NCI-H510A (cell line): ENCODE measurements around the gene ABCC1.
A peak's percentile ranks its signal among the peaks of the same experiment; 100 is the strongest.

Source experiments
- DNase-seq: peaks from one replicate; lab custom pipeline; 2025; lab: John Stamatoyannopoulos, UW

Gene ABCC1

DNA sequence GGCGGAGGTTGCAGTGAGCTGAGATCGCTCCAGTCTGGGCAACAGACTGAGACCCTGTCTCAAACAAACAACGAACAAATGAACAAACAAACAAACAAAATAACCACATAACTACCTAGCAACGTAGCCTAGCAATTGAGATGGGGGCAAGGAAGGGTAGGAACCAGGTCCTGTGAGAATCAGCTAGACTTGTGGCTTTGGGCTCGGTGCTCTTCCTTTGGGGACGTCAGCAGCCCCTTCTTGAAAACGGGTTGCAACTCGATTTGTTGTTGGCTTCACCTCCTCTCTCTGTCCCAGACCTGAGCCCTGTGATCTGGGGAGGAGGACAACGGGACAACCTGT lies 72.2 kb downstream of the ABCC1 start:
- DNase-seq, result no peak

DNA sequence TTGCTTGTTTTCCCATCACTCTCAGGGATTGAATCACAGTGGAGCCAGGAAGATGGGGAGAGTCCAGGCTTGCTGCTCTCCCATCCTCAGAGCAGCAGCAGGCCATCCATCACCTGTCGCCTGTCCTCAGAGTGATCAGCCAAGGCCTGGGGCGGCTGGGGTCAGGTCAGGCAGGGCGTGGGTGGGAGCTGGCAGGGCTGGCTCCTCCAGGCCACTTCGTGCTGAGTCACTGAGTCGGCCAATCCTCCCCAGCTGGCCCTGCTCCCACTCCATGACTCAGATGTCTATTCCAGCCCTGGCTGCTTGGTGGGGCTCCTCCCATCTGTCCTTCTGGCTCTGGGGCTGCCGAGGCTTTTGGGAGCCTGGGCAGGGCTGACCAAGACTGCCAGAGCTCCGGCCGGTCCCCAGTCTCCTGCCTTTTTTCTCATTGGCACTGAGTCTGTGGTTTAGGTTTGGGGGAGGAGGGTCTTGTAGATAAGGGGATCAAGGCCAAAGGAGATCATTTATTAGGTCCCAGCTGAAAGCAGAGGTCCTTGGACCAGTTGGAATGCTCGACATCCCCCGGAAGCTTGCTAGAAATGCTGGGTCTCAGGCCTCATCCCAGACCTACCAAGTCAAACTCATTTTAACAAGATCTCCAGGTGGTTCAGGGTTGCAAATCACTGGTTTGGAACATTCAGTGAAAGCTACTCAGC lies 72.7 kb downstream of the ABCC1 start:
- DNase-seq, result peak; percentile 51

DNA sequence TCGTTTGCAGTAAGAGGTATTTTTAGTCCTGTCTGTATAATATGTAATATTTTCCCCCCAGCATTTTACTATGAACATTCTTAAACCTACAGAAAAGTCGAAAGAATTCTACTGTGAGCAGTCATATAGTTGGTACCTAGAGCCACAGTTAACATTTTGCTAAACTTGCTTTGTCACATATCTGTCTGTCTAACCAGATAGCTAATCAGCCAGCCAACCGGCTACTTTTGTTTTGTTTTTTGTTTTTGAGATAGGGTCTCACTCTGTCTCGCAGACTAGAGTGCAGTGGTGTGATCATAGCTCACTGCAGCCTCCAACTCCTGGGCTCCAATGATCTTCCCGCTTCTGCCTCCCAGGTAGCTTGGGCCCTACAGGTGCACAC lies 73.3 kb downstream of the ABCC1 start:
- DNase-seq, result no peak

DNA sequence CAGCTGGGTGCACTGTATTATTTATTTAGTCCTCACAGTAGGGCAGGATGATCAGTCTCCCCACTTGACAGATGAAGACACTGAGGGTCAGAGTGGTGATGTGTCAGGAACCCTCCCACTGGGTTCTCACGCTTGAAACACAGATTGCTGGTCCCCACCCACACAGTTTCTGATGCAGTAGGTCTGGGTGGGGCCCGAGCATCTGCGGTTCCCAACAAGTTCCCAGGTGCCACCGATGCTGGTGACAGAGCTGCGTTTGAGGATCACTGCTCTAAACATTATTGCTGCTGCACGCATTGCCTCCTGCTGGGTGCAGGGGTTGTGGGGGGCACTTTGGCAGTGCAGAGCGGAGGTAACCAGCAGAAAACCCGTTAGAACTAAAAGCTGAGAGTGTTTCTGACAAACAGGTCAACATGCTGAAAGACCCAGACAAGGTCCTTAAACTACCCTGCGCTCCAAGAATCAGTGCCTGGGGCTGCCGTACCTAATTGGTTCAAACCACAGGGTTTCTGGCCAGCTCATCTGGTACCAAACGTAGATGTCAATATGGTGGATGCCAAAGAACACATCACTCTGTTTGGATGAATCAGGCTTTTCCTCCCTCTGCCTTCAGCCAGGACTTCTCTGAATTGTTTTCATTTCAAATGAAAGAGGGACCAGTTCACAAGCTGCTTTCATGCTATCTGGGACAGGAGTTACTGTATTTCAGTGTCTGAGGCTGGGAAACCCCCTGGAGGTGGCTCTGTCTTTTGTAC lies 76.0 kb downstream of the ABCC1 start:
- no peak for DNase-seq

DNA sequence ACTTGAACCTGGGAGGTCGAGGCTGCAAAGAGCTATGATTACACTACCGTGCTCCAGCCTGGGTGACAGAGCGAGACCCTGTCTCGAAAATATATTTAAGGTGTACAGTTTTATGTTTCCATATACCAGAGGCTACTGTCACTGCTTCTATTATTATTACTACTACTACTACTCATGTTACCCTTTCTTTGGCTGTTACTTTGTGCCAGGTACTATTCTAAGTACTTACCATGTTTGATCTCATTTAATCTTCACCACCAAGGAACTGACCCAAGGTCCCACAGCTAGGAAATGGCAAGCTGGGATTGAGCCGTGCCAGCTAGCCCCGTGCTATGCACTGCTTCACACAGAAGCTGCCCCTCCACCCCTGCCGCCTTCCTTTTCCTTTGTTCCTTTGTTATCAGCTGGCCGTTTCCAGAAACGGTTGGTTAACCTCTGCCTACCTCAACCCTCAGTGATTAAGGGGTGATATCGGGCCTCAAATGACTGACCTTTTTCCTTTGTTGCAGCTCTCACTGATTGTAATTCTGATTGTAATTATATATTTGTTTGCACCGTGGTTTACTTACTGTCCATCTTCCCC lies 78.4 kb downstream of the ABCC1 start:
- no peak for DNase-seq

DNA sequence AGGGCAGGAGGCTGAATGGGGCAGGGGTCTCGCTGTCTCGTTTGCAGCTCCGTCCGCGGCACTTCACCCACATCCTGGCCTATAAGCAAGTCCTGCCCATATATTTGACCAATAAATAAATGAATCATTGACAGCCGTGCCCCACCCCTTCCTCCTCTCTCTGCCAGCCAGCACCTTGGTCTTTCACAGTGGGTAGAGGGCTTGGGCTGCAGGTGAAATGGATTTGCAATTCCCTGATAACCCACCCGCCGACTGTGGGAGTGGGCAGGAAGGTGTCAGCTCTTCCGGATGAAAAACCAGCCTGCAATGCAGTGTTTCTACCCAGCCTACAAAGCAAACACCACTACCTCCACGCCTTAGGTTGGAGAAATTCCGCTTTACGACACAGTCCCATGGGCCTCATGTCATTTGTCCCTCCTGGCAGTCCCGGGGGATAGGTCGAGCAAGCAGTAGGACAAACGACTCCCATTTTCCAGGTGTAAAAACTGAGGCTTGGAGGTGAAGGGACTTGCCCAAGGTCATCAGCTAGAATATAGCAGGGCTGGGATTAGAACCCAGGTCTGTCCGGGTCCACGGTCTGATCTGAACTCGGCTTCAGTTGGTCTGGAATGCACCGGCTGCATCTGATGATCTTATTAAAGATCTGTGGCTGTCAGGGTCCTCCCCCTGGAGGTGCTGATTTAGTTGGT lies 79.0 kb downstream of the ABCC1 start:
- no peak for DNase-seq

DNA sequence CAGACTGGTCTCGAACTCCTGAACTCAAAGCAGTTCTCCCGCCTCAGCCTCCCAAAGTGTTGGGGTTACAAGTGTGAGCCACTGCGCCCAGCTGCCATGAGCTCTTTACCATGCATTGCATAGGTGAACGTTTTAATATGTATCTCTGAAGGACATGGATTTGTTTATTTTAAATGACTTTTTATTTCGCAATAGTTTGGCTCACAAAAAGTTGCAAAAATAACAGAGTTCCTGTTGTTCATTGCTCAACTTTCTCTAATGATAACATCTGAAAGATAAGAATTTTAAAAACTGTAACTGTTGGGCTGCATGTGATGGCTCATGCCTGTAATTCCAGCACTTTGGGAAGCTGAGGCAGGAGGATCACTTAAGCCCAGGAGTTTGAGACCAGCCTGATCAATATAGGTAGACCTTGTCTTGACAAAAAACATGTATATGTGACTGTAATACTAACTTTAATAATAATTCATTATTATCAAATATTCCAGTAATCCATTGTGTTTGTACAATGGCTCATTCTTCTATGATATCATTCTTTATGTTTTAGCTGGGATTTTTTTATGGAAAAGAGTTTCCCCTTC lies 80.1 kb downstream of the ABCC1 start:
- no peak for DNase-seq

DNA sequence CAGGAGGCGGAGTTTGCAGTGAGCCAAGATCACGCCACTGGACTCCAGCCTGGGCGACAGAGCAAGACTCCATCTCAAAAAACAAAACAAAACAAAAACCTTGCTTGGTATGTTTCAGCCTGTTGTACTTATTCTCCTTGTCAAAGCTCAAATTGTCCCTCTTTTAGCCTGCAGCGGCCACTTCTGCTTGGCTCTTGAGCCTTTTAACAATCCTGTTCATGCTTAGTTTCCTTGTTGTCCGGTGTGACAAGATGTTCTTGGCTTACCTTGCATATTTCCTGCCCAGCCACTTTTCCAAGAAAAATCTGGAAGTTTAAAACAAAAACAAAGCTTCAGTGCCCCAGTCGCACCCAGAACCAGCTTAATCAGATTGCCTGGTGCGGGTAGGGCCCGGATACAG lies 81.0 kb downstream of the ABCC1 start:
- no peak for DNase-seq

DNA sequence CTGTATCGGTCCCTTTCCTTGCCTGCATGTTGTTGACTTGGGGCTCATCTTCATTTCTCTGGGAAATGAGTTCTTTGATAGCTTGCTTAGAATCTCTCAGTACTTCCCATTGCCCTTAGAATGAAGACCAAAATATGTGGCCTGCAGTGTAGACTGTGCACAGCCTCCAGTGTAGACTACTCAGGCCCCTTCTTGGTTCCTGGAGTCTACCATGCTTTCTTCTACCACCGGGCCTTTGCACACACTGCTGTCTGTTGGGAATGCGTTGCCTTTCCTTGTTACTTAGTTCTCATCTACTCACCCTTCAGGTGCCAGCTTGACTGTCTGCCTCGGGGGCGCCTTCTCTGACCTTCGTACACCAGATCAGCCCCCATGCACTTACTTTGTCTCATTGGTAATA lies 82.0 kb downstream of the ABCC1 start:
- no peak for DNase-seq

DNA sequence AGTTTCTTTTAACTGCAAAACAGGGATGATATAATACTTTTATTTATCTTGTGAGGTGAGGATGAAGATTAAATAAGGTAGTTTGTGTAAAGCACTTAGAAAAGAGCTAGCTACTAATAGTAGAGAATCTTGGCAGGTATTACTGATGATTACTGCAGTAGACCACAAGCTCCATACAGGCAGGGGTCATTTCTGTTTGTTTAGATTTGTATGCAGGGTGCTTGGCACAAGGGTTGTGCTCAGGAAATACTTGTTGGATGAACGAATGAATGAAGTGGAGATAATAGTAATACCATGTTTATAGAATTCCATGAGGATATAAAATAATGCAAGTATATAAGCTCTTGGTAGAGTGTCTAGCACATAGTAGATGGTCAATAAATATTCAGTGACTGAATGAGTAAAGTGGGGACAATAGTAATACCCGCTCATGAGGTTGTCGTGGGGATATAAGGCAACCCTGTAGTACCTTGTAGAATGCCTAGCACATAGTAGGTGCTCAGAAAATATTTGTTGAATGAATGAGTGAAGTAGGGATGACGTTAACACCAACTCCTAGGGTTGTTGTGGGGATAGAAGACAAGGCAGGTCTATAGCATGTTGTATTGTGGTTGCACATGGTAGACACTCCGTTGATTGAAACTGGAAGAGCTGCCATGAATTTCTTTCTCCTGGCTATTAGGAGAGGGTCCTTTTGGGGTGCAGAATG lies 83.0 kb downstream of the ABCC1 start:
- no peak for DNase-seq

DNA sequence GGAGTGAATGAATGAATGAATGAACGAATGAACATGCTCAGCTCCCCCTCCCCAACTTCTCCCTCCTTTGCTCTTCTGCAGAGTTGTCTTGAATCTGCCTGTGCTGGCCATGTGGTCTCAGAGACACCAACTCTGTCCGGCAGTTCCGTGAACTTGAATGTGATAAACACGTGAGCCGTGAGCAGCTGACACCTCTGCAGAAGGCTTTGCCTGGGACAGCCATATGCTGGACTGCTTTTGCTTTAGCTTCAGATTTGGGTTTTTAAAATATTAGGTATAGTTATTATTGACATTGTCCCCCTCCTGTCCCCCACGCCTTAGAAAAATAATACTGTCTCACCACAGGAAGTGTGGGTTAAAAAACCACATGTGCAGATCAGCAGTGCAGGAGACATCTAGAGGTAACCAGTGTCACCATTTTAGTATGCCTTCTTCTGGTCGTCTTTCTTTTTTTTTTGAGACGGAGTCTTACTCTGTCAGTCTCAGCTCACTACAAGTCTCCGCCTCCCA lies 83.8 kb downstream of the ABCC1 start:
- DNase-seq, result no peak

DNA sequence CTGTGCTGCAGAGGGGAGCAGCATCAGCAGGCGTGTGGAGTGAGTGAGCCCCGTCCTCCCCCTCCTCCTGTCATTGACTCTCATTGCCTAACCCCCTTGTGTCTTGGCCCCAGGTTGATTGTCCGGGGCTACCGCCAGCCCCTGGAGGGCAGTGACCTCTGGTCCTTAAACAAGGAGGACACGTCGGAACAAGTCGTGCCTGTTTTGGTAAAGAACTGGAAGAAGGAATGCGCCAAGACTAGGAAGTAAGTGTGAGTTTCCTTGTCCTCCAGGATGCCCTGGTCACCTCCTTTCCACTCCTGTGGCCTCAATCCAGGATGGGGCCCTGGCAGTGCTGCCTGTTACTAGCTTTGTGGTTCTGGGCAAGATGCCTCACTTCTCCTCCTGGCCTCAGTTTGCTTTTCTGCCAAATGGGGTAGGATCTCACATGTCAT lies 87.0 kb downstream of the ABCC1 start:
- no peak for DNase-seq

DNA sequence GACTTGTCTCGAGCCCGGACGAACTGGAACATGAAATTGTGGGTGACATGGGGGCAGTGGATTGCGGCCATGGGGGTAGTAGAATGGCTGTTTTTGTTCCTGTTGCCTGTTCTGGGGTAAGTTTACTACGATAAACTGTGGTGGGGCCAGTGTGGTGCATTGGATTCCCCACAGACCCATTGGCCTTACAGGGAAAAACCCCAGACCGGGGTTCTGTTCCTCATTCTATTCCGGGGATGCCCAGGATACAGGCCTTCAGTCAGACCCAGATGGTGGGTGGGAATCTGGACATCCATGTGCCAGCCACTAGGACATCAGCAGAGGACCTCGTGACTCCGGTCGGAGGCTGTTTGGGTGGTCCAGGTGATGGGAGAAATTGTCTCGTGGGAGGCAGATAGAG lies 88.1 kb downstream of the ABCC1 start:
- no peak for DNase-seq

DNA sequence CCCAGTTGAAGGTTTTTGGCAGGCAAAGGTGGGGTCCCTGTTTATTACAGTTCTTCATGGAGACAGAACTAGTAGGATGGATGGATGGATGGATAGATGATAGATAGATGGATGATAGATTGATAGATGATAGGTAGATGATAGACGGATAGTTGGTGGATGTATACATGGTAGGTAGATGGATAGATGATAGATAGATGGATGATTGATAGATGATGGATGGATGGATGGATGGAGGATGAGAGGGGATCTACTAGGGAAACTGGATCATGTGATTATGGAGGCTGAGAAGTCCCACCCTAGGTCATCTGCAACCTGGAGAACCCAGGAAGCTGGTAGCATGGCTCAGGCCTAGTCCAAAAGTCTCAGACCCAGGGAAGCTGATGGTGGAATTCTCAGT lies 88.6 kb downstream of the ABCC1 start:
- no peak for DNase-seq

DNA sequence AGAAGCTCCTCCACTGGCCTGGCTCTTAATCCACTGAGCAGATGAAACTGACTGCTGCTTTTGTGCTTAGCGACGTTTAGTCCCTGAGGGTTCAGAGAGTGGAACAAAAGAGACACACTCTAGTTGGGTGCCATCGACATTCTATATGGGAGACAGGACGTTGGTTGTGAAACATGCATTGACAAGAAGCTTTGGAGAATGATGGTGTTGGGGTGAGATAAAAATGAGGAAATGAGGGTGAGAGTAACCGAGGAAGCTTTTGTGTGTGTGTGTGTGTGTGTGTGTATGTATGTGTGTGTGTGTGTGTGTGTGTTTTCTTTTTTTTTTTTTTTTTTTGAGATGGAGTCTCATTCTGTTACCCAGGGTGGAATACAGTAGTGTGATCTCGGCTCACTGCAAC lies 89.5 kb downstream of the ABCC1 start:
- no peak for DNase-seq

DNA sequence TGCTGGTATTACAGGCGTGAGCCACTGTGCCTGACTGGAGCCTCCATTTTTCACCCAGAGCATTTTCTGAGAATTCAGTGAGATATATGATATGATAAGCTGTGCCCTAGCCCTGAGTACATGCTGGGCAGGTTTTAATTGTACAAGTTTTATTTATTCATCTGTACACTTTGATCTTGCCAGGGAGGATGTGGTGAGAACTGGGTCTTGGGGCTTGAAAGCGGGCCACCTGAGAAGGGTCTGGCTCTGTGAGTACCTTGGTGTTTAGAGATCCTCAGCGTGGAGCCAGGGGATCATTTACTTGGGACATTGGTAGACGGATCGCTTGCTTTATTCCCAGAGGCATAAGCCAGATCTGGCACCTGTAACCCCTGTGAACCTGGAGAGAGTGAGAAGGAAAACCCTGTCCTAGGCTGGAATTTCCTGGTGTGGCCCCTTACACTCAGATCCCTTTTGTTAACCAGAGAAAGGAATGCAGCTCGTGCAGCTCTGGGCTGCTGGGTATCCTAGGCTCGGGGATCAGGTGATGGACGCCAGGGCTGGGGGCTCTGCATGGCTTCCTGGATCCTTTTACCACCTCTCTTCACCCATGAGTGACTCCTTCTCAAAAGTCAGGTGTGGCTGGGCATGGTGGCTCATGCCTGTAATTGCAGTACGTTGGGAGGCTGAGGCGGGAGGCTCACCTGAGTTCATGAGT lies 91.9 kb downstream of the ABCC1 start:
- DNase-seq, result no peak

DNA sequence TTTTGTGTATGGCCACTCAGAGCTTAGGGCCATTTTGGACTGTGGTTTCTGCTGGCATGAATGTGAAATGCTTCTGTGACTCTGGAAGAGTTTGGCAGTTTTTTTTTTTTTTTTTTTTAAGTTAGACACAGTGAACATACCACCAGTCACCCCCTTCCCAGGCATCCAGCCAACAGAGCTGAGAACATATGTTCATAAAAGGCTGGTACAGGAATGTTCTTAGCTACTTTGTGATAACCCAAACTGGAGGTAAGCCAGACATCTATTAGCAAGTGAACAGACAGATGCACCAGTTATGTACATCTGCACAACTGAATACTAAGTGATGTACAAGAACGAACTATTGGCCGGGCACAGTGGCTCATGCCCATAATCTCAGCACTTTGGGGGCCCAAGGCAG lies 92.7 kb downstream of the ABCC1 start:
- no peak for DNase-seq

DNA sequence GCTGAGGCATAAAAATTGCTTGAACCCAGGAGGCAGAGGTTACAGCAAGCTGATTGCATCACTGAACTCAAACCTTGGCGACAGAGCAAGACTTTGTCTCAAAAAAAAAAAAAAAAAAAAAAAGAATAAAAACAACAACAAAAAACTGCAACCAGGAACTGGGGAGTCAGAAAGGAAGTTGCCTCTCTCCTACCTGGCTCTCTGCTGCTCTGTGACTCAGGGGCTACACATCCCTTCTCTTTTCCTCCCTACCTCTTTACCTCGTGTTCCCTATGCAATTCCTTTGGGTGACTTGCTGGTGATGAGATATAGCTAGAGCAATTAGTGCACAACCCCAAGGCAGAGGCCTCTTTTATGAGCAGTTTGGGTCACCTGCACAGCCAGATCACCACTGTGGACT lies 95.9 kb downstream of the ABCC1 start:
- DNase-seq, result no peak

DNA sequence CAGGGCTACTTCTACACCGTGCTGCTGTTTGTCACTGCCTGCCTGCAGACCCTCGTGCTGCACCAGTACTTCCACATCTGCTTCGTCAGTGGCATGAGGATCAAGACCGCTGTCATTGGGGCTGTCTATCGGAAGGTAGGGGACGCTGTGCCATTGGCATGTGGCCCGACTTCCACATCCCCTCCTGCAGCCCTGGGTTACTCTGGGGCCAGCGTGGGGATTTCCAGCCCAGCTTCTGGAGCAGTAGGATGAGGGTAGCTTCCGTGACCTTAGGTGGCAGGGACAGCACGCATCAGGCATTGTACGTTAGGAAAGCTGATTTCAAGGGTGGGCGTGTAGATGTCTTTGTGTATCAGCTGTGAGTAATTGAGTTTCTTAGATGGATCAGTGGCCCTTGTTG lies 96.5 kb downstream of the ABCC1 start:
- no peak for DNase-seq

DNA sequence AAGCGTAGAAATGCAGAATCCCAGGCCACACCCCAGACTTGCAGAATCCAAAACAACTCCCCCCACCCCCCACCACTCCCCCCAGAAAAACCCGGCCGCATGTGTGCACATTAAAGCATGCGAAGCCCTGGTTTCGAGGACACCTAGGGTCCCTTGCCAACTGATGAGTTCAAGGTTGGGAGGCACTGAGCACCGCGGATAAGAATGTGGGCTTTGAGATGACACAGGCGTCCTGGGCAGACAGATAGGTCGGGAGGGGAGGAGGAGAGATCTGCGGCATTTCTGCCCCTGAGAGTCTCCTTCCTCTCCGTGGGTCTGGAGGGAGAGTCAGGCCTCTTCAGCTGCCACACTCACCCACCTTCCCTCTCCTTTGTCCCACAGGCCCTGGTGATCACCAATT lies 98.3 kb downstream of the ABCC1 start:
- DNase-seq, result no peak

DNA sequence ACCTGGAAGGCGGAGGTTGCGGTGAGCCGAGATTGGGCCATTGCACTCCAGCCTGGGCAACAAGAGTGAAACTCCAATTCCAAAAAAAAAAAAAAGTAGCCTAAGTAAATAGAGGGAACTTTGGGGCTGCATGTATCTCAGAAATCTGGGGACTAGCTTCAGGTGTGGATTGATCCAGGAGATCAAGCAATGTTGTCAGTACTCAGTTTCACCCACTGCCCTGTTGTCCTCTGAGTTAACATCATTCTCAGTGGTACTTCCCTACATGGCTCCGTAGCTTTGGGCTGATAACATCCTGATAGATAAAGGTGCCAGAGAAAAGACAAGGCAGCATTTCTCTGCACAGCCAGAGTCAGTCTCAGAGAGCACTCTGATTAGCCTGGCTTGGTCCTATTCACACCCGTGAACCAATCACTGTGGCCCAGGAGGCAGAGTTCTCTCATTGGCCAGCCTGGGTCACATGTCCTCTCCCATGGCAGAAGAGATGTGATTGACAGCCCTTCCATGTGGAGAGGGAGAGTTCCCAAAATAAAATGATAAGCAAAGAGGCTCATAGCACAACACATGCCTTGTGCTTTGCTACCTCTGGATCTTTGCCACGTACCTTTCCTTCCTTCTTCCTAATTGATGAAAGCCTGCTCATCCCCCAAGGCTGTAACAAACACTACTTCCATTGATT lies 99.6 kb downstream of the ABCC1 start:
- no peak for DNase-seq
